ENCODE data around the gene NT5DC4.
"Not testable (repeated sequence)": the region's sequence is repeated elsewhere in the genome, so short reads cannot be mapped to it uniquely, and the experiment has no call there.

NT5DC4 gene

GRCh38 chr2:112716826-112717352, 3.9 kb upstream of the NT5DC4 start:
- not testable (repeated sequence) for H3K4me1 Mint-ChIP-seq; H3K9me3 Mint-ChIP-seq; H3K27ac Mint-ChIP-seq (ENCODE audit: low read depth); H3K4me3 Mint-ChIP-seq; DNase-seq (ENCODE audit: low spot score in 2 of 2); ATAC-seq (replicated peaks; ENCODE audit: extremely low read depth, poor library complexity, severe bottlenecking); H3K36me3 Mint-ChIP-seq (ENCODE audit: insufficient read depth); H3K27me3 Mint-ChIP-seq

- Mint-ChIP-seq H3K27ac (ENCODE audit: low read depth) (no peak overlapping the region), H3K4me3 (no peak overlapping the region), H3K9me3 (no peaks in the 10 kb centered on the region), H3K27me3 (no peaks in the 10 kb centered on the region), H3K4me1 (no peaks in the 10 kb centered on the region), H3K36me3 (ENCODE audit: insufficient read depth) (no peaks in the 10 kb centered on the region)
- no peak for ATAC-seq (replicated peaks; ENCODE audit: extremely low read depth, poor library complexity, severe bottlenecking)
- no peak for DNase-seq (ENCODE audit: low spot score in 2 of 2)
Measured at GRCh38 chr2:112718863-112719370, 1.9 kb upstream of the NT5DC4 start.

- no peak overlapping the region for H3K27ac Mint-ChIP-seq (ENCODE audit: low read depth)
- ATAC-seq (replicated peaks; ENCODE audit: extremely low read depth, poor library complexity, severe bottlenecking) (no peak), DNase-seq (ENCODE audit: low spot score in 2 of 2) (no peak)
- peaks cover 8% of the 10 kb centered on the region for H3K4me1 Mint-ChIP-seq
- no peaks in the 10 kb centered on the region for H3K27me3 Mint-ChIP-seq
- H3K36me3 Mint-ChIP-seq (ENCODE audit: insufficient read depth), result no peaks in the 10 kb centered on the region
- no peak overlapping the region for H3K4me3 Mint-ChIP-seq
- no peaks in the 10 kb centered on the region for H3K9me3 Mint-ChIP-seq
Measured at GRCh38 chr2:112721819-112722522, 1.2 kb downstream of the NT5DC4 start.

- H3K4me3 Mint-ChIP-seq, result no peak overlapping the region
- DNase-seq (ENCODE audit: low spot score in 2 of 2), result no peak
Measured at GRCh38 chr2:112722816-112723546, 2.2 kb downstream of the NT5DC4 start.

GRCh38 chr2:112723547-112723940, 2.7 kb downstream of the NT5DC4 start:
- peaks cover 9% of the 10 kb centered on the region for H3K4me1 Mint-ChIP-seq
- H3K36me3 Mint-ChIP-seq (ENCODE audit: insufficient read depth), result no peaks in the 10 kb centered on the region
- no peak overlapping the region for H3K4me3 Mint-ChIP-seq
- ATAC-seq (replicated peaks; ENCODE audit: extremely low read depth, poor library complexity, severe bottlenecking) (no peak), DNase-seq (ENCODE audit: low spot score in 2 of 2) (no peak)
- no peaks in the 10 kb centered on the region for H3K27me3 Mint-ChIP-seq
- no peaks in the 10 kb centered on the region for H3K9me3 Mint-ChIP-seq
- no peak overlapping the region for H3K27ac Mint-ChIP-seq (ENCODE audit: low read depth)

More at GRCh38 chr2:112722816-112723546, 2.2 kb downstream of the NT5DC4 start:
- Mint-ChIP-seq H3K9me3 (no peaks in the 10 kb centered on the region), H3K36me3 (ENCODE audit: insufficient read depth) (no peaks in the 10 kb centered on the region), H3K27me3 (no peaks in the 10 kb centered on the region), H3K4me1 (peaks cover 9% of the 10 kb centered on the region), H3K27ac (ENCODE audit: low read depth) (no peak overlapping the region)
- ATAC-seq (replicated peaks; ENCODE audit: extremely low read depth, poor library complexity, severe bottlenecking), result no peak

GRCh38 chr2:112723995-112724394, 3.2 kb downstream of the NT5DC4 start:
- H3K4me1 Mint-ChIP-seq, result peaks cover 9% of the 10 kb centered on the region
- ATAC-seq (replicated peaks; ENCODE audit: extremely low read depth, poor library complexity, severe bottlenecking), result no peak
- no peak overlapping the region for H3K4me3 Mint-ChIP-seq
- no peaks in the 10 kb centered on the region for H3K27me3 Mint-ChIP-seq
- no peak overlapping the region for H3K27ac Mint-ChIP-seq (ENCODE audit: low read depth)
- no peaks in the 10 kb centered on the region for H3K36me3 Mint-ChIP-seq (ENCODE audit: insufficient read depth)
- no peaks in the 10 kb centered on the region for H3K9me3 Mint-ChIP-seq
- DNase-seq (ENCODE audit: low spot score in 2 of 2), result no peak

GRCh38 chr2:112724591-112725525, 4.0 kb downstream of the NT5DC4 start:
- no peaks in the 10 kb centered on the region for H3K9me3 Mint-ChIP-seq
- ATAC-seq (replicated peaks; ENCODE audit: extremely low read depth, poor library complexity, severe bottlenecking) (no peak), DNase-seq (ENCODE audit: low spot score in 2 of 2) (no peak)
- H3K27ac Mint-ChIP-seq (ENCODE audit: low read depth), result no peak overlapping the region
- no peaks in the 10 kb centered on the region for H3K27me3 Mint-ChIP-seq
- H3K4me1 Mint-ChIP-seq, result peaks cover 9% of the 10 kb centered on the region
- H3K4me3 Mint-ChIP-seq, result no peak overlapping the region
- H3K36me3 Mint-ChIP-seq (ENCODE audit: insufficient read depth), result no peaks in the 10 kb centered on the region

- H3K27me3 Mint-ChIP-seq, result no peaks in the 10 kb centered on the region
- ATAC-seq (replicated peaks; ENCODE audit: extremely low read depth, poor library complexity, severe bottlenecking) (no peak), DNase-seq (ENCODE audit: low spot score in 2 of 2) (no peak)
- no peaks in the 10 kb centered on the region for H3K9me3 Mint-ChIP-seq
- H3K4me3 Mint-ChIP-seq, result no peak overlapping the region
- H3K4me1 Mint-ChIP-seq, result peaks cover 9% of the 10 kb centered on the region
- H3K27ac Mint-ChIP-seq (ENCODE audit: low read depth), result no peak overlapping the region
- H3K36me3 Mint-ChIP-seq (ENCODE audit: insufficient read depth), result peaks cover 1% of the 10 kb centered on the region
Measured at GRCh38 chr2:112725545-112726457, 5.0 kb downstream of the NT5DC4 start.

- Mint-ChIP-seq H3K9me3 (no peaks in the 10 kb centered on the region), H3K36me3 (ENCODE audit: insufficient read depth) (peaks cover 1% of the 10 kb centered on the region), H3K4me3 (no peak overlapping the region), H3K27me3 (no peaks in the 10 kb centered on the region), H3K27ac (ENCODE audit: low read depth) (no peak overlapping the region), H3K4me1 (peaks cover 9% of the 10 kb centered on the region)
- DNase-seq (ENCODE audit: low spot score in 2 of 2) (peak; percentile 76 to 79), ATAC-seq (replicated peaks; ENCODE audit: extremely low read depth, poor library complexity, severe bottlenecking) (peak; percentile 96)
Measured at GRCh38 chr2:112726487-112727190, 5.8 kb downstream of the NT5DC4 start.

GRCh38 chr2:112727276-112728028, 6.6 kb downstream of the NT5DC4 start:
- H3K9me3 Mint-ChIP-seq, result no peaks in the 10 kb centered on the region
- peaks cover 9% of the 10 kb centered on the region for H3K4me1 Mint-ChIP-seq
- DNase-seq (ENCODE audit: low spot score in 2 of 2) (no peak), ATAC-seq (replicated peaks; ENCODE audit: extremely low read depth, poor library complexity, severe bottlenecking) (no peak)
- H3K27ac Mint-ChIP-seq (ENCODE audit: low read depth), result no peak overlapping the region
- H3K27me3 Mint-ChIP-seq, result no peaks in the 10 kb centered on the region
- no peak overlapping the region for H3K4me3 Mint-ChIP-seq
- peaks cover 1% of the 10 kb centered on the region for H3K36me3 Mint-ChIP-seq (ENCODE audit: insufficient read depth)

GRCh38 chr2:112728029-112728362, 7.2 kb downstream of the NT5DC4 start:
- Mint-ChIP-seq H3K27me3 (no peaks in the 10 kb centered on the region), H3K4me3 (no peak overlapping the region), H3K36me3 (ENCODE audit: insufficient read depth) (peaks cover 1% of the 10 kb centered on the region), H3K4me1 (peaks cover 9% of the 10 kb centered on the region), H3K9me3 (no peaks in the 10 kb centered on the region), H3K27ac (ENCODE audit: low read depth) (no peak overlapping the region)
- DNase-seq (ENCODE audit: low spot score in 2 of 2), result no peak
- ATAC-seq (replicated peaks; ENCODE audit: extremely low read depth, poor library complexity, severe bottlenecking), result no peak
